GM12875 (cell line): ENCODE measurements around the gene ZNF316.

ENCODE experiments used
- H3K4me3 ChIP-seq: one replicate; pipeline ENCODE4 v1.5.1; 2011; ENCODE audit warnings: low read depth, low read length, control low read depth
- TF ChIP-seq, protein P1 (sequence below): IDR thresholded peaks from 2 replicates; pipeline ENCODE4 v1.5.1; 2011; ENCODE audit warnings: low read depth, mild to moderate bottlenecking, control low read depth, inconsistent platforms, low read length, moderate library complexity, borderline replicate concordance; ENCODE audit not compliant: insufficient read depth

ZNF316 gene

DNA sequence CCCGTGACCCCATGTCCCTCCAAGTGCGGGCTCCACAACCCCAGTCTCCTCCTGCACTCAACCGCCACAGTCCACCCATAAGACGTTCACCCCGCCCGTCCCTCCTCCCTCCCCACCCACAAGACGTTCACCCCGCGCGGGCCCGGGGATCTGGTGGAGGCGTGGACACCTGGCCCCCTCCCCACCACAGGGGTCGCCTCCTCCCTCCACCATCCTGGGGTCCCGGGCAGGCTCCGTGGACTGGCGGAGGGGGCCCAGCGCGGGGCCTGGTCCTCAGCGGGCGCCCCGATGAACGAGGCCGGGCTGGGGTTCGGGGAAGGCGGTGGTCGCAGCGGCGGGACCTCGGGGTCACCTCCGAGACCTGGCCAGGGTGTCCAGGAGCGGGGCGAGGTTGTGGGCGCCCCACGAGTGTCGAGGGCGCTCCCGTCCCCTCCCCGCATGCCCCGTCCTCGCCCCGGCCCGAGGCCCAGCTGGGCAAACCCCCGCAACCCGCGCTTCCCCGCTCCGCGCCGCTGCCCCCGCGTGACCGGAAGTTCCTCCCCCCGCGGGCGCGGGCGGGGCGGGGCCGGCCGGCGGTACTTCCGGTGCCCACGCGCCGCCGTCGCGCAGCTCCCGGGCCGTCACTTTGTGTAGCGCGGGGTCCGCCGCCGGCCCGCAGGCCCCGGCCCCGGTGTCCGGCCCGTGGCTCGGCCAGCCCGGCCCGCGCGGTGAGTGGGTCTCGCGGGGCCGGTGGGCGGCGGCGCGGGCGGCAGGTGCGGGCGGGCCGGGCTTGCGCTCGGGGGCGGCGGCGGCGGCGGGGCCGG, at the start of gene ZNF316:
Gene ZNF316 (plus strand): TSS at position 578 of the 803 bp plus-strand sequence. CDS start 5,092 bp downstream, outside the sequence.
- H3K4me3 ChIP-seq, result peak within 1 kb of the TSS; percentile 81
- TF ChIP-seq, protein P1, sequence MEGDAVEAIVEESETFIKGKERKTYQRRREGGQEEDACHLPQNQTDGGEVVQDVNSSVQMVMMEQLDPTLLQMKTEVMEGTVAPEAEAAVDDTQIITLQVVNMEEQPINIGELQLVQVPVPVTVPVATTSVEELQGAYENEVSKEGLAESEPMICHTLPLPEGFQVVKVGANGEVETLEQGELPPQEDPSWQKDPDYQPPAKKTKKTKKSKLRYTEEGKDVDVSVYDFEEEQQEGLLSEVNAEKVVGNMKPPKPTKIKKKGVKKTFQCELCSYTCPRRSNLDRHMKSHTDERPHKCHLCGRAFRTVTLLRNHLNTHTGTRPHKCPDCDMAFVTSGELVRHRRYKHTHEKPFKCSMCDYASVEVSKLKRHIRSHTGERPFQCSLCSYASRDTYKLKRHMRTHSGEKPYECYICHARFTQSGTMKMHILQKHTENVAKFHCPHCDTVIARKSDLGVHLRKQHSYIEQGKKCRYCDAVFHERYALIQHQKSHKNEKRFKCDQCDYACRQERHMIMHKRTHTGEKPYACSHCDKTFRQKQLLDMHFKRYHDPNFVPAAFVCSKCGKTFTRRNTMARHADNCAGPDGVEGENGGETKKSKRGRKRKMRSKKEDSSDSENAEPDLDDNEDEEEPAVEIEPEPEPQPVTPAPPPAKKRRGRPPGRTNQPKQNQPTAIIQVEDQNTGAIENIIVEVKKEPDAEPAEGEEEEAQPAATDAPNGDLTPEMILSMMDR, result no peak

DNA sequence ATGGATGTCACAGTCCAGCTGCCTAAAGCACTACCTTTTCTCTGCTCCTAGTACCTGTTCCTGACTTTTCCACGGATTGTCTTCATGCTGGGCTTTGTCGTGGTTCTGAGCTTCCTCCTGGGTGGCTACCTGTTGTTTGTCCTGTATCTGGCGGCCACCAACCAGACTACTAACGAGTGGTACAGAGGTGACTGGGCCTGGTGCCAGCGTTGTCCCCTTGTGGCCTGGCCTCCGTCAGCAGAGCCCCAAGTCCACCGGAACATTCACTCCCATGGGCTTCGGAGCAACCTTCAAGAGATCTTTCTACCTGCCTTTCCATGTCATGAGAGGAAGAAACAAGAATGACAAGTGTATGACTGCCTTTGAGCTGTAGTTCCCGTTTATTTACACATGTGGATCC, 48.6 kb upstream of the ZNF316 start:
- H3K4me3 ChIP-seq, result no peak overlapping the region
- TF ChIP-seq, protein P1, result no peak

DNA sequence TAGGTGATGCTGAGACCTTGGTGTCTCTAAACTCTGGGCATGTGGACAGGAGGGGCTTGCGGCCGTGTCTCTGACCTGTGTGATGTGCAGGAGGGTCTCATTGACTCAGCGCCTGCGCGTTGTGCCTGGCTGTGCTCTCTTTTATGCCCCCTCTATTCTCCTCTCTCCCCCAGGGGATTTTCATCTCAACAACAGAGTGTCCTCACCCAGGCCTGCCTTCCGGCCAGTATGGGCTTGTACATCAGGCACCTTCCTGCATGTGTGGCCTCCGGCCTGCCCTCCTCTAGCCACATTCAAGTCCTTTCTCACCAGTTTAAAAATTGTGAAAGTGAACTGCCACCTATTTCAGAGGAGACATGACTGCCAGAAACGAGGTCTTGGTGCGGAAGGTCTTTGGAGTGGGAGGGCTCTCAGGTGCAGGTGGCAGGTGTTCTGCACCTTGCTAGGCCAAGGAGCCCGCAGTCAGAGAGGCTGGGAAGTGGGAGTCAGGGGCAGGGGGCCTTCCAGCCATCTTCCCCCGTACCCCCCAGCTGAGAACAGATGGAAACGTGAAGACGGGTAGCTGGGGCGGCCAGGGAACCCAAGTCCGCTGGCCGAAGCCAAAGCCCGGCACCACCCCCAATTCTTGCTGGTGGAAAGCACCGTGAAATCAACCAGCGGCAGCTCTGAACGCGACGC, 47.8 kb upstream of the ZNF316 start:
- H3K4me3 ChIP-seq, result peak overlapping the region; percentile 24
- TF ChIP-seq, protein P1, result no peak

DNA sequence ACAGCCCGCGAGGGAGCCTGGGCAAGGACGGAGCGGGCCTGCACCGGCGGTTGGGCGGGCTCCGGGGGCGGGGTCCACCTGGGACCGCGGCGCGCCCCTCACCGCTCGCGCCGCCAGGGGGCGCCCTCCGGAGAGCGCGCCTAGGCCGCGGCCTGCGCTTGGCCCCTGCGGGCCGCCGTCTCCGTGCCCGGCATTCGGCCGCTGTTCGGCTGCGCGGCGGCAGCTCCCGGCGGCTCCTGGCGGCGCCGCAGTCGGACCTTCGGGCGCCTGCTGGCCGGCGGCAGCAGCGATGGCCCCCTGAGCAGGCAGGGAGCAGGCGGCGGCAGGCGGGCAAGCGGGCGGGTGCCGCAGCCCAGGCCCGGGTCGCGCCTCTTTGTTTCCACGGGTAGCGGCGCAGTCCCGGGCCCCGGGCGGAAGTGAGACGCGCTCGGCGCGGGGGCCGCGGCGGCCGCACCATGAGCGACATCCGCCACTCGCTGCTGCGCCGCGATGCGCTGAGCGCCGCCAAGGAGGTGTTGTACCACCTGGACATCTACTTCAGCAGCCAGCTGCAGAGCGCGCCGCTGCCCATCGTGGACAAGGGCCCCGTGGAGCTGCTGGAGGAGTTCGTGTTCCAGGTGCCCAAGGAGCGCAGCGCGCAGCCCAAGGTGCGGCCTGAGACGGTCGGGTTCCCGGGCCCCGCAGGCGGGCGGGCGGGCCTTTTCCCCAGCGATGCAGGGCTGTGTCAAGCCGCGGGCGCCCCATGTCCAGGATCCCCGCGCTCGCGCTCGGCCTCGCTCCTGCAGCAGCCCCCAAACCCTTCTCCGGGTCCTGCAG, 47.1 kb upstream of the ZNF316 start, which contains the start of gene INTS15:
Gene INTS15 (plus strand): TSS at position 193 of the 816 bp plus-strand sequence. CDS start 263 bp downstream, at position 456.
- H3K4me3 ChIP-seq, result peak within 1 kb of the TSS; percentile 98
- TF ChIP-seq, protein P1, result peak; percentile 87

DNA sequence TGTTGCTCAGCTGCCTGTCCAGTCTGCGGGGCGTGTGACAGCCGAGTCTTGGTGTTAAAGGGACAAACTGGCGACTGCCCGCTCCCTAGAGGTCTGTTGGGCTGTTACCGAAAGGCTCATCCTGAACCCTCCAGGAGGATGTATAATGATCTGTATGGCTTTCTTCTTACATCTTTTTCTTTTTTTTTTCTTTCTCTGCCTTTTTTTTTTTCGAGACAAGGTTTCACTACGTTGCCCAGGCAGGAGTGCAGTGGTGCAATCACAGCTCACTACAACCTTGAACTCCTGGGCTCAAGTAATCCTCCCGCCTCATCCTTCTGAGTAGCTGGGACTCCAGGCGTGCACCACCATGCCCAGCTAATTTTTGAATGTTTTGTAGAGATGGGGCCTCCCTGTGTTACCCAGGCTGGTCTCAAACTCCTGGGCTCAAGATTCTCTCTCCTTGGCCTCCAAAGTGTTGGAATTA, 46.4 kb upstream of the ZNF316 start:
- TF ChIP-seq, protein P1, result no peak
- peak overlapping the region; percentile 98 for H3K4me3 ChIP-seq

DNA sequence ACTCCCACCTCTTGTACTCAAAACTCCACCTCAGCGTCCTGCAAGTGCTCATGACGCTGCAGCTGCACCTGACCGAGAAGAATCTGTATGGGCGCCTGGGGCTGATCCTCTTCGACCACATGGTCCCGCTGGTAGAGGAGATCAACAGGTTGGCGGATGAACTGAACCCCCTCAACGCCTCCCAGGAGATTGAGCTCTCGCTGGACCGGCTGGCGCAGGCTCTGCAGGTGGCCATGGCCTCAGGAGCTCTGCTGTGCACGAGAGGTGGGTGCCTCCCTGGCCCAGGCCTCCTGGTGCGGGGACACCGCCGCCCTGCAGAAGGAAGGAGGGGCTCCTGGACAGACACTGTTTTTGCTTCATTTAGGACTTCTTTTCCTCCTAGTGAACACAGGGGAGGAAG, 37.0 kb upstream of the ZNF316 start:
- TF ChIP-seq, protein P1, result no peak
- H3K4me3 ChIP-seq, result no peak overlapping the region
